GM18511 (cell line): Measurements from ENCODE around the gene OR10H5.
"Not testable (repeated sequence)": the region's sequence is repeated elsewhere in the genome, so short reads cannot be mapped to it uniquely, and the experiment has no call there.

Experiments used
- ATAC-seq: cut with Tn5 transposase; IDR thresholded peaks from one replicate; pipeline ENCODE4 v1.9.1; 2021; ENCODE audit warnings: mild to moderate bottlenecking, moderate library complexity; ENCODE audit not compliant: unreplicated experiment

OR10H5 gene

DNA sequence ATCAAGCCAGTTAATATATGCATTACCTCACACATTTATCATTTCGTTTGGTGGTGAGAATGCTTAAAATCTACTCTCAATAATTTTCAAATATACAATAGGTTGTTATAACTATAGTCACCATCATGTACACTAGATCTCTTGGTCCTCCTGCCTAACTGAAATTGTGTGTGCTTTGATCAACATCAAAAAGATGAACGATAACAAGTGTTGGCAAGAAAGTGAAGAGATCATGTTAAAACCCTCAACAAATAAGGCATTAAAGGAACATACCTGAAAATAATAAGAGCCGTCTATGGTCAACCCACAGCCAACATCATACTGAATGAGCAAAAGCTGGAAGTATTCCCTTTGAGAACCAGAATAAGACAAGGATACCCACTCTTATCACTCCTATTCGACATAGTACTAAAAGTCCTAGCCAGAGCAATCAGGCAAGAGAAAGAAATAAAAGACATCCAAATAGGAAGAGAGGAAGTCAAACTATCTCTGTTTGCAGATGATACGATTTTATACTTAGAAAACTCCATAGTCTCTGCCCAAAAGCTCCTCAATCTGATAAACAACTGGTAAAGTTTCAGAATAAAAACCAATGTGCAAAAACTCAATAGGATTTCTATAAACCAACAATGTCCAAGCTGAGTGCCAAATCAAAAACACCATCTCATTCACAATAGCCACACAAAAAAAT lies 55.9 kb downstream of the OR10H5 start:
- no peak for ATAC-seq

DNA sequence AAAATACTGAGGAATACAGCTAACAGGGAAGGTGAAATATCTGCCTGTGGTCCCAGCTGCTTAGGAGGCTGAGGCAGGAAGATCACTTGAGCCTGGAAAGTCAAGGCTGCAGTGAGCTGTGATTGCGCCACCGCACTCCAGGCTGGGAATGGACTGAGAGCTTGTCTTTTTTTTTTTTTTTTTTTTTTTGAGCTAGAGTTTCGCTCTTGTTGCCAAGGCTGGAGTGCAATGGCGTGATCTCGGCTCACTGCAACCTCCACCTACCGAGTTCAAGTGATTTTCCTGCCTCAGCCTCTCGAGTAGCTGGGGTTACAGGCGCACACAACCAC lies 56.4 kb downstream of the OR10H5 start:
- ATAC-seq: not testable (repeated sequence)

DNA sequence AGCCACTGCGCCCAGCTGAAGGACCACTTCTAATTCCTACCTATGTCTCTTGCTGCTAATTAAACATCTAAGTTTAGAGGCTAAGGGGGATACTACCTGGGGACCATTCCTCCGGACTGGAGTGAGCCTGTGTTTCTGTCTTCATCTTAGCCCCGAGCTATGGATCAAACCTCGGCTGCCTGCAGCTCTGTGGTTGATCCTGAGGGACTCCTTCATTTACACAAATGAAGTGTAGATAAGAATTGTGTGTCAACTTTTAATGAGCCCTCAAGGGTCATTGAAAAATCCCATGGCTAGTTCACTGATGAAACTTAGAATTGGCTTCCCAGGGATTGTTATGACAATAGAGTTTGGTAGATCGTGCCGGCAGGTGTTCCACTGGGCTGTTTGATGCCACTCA lies 59.5 kb downstream of the OR10H5 start:
- ATAC-seq: no peak

DNA sequence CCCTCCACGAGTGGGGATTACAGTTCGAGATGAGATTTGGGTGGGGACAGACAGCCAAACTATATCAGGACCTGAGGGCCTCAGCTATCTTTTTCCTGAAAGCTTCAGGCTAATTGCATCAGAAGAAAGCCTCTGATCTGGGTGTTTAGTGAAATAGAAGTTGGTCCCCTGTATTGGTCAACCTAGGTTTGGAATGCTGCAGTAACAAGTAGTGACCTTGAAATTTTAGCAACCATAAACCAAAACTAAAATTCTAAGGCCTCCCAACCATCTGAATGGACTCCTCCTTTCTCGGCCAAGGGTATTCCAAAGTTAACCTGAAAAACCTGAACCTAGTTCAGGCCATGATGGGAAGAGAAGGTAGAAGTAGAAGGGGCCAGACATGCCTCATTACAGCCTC lies 62.9 kb downstream of the OR10H5 start:
- ATAC-seq: no peak
